Left lung (tissue), 10 donors: ENCODE results near the gene SP100. TPM values are rescaled to one million over a fixed set of nuclear protein-coding genes. Genes with fewer than 3 reads are reported as not detected.

ENCODE experiments used
- ATAC-seq: fragments of 200-7000 bp; cut with Tn5 transposase; one replicate; pipeline ENCODE4 v1.9.1; 2020; ENCODE audit warnings: moderate library complexity
- DNase-seq, 4 donors: peaks; one replicate each; pipeline ENCODE4 v3.0.0-alpha.2; 2013 to 2020
- H3K27ac ChIP-seq, 2 donors: fragments of 200-600 bp; sonication (generic) in 1 of 2; one replicate each; pipeline versions ENCODE4 v1.5.0 to v1.8.0; 2020 to 2021
- H3K27me3 ChIP-seq, 2 donors: fragments of 200-600 bp; sonication (generic) in 1 of 2; one replicate each; pipeline versions ENCODE4 v1.5.0 to v1.8.0; 2020 to 2021
- H3K36me3 ChIP-seq, 2 donors: fragments of 200-600 bp; sonication (generic) in 1 of 2; one replicate each; pipeline versions ENCODE4 v1.5.0 to v1.8.0; 2020 to 2021
- H3K4me1 ChIP-seq, 2 donors: fragments of 200-600 bp; one replicate each; pipeline ENCODE4 v1.8.0; 2021
- H3K4me3 ChIP-seq, 2 donors: fragments of 200-600 bp; sonication (generic) in 1 of 2; one replicate each; pipeline versions ENCODE4 v1.5.0 to v1.8.0; 2020 to 2021; ENCODE audit warnings: mild to moderate bottlenecking in 1 of 2
- H3K9me3 ChIP-seq, 2 donors: fragments of 200-600 bp; sonication (generic) in 1 of 2; one replicate each; pipeline versions ENCODE4 v1.5.0 to v1.8.0; 2020 to 2021
- CTCF ChIP-seq, 2 donors: fragments of 200-600 bp; sonication (generic) in 1 of 2; IDR thresholded peaks; one replicate each; pipeline versions ENCODE4 v1.5.0 to v1.8.0; 2021; ENCODE audit warnings: antibody characterized with exemption in 2 of 2
- intact Hi-C, 2 donors: fragments of 100-400 bp; cut with DNase I; formaldehyde crosslinking; loops; one replicate each; pipeline versions ENCODE4 v1.11.2 to v1.14.2; 2022
- polyA plus RNA-seq, 6 donors: library from polyadenylated mRNA; unstranded; fragments of 120-200 nt; gene quantifications; one replicate each; pipeline ENCODE4 v1.2.1, GENCODE V29; 2013; ENCODE audit not compliant: insufficient read length in 6 of 6
- total RNA-seq, 2 donors: library from RNA; stranded (reverse); fragmentation: NEBNext Ultra II Directional; extraction: Animal tissue kit (Norgen Biotek cat#: 25700); gene quantifications; one replicate each; pipeline ENCODE4 v1.2.1, GENCODE V29; 2021
- donor health status: DM: no; HTN: yes; CAD: no.
- donor health status: DM: no; HTN: no; CAD: no.

SP100 gene
- total and polyA plus RNA-seq, 8 donors = 55.1 to 134 (median 68.3) TPM

DNA sequence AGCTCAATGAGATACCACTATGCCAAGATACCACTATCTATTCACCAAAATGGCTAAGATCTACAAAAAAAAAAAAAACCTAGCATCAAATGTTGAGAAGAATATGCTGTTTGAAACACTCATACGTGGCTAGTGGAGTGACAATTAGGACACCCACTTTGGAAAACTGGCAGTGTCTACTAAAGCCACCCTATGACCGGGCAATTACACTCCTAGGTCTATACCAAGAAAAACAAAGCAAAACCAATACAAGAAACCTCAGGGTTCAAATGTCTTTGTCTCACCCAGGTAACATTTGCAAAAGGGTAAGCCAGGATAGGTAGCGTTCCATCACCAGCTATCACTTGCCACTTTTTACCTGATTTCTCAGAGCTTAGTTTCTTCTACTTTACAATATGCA lies 173.0 kb downstream of the SP100 start:
- DNase-seq (no peak), ATAC-seq (no peak)
- Histone ChIP-seq H3K27me3 (no peaks in the 10 kb centered on the region), H3K4me1 (no peaks in the 10 kb centered on the region), H3K9me3 (no peaks in the 10 kb centered on the region), H3K36me3 (no peaks in the 10 kb centered on the region), H3K4me3 (no peak overlapping the region), H3K27ac (no peak overlapping the region)
- intact Hi-C loops = no loop called here
- no peak for TF ChIP-seq CTCF (IDR thresholded peaks at IDR 0.05)

DNA sequence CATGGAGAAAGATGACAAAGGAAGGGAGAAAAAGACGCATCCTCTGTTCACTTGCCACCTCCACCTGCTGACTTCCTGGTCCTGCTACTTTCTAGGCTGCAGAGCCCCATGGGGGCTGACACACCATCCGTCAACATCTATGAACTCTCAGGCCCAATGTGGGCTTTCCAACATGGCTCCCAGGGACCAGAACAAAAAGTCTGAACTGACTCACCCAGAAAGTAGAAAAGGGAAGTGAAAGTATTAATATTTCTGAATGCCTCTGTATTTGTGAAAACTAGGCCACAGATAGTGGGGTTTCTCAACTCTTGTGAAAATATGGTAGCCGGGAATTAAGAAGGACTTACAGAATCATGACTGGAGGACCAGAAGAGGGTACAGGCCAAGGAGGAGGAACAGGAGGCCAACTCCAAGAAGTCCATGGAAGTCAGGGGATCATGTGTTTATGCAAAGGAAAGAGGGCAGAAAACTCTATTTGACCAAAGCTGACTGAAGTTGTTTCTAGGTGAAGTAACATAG lies 173.6 kb downstream of the SP100 start:
- H3K36me3 ChIP-seq = no peaks in the 10 kb centered on the region
- H3K27me3 ChIP-seq = no peaks in the 10 kb centered on the region
- no peaks in the 10 kb centered on the region for H3K9me3 ChIP-seq
- ATAC-seq = peak; percentile 37
- intact Hi-C loops = no loop called here
- DNase-seq = no peak
- H3K4me3 ChIP-seq = no peak overlapping the region
- TF ChIP-seq CTCF (IDR thresholded peaks at IDR 0.05) = no peak
- H3K4me1 ChIP-seq = no peaks in the 10 kb centered on the region
- no peak overlapping the region for H3K27ac ChIP-seq

DNA sequence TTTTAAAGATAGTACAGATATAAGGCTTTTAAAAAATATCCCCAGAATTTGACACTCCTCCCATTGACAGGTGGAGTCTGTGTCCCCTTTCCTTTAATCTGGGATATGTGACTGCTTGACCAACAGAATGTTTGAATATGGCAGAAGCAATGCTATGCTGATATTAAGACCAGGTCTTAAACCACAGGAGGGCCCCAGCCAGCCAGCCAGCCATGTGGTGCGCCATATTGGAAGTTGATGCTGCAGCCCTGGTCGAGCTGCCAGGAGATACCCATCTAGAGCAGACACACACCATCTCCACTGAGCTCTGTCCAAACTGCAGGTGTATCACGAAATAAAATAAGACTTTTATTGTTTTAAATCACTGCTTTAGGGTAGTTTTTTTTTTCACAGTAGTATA lies 174.3 kb downstream of the SP100 start:
- DNase-seq (no peak), ATAC-seq (no peak)
- Histone ChIP-seq H3K4me3 (no peak overlapping the region), H3K4me1 (no peaks in the 10 kb centered on the region), H3K9me3 (no peaks in the 10 kb centered on the region), H3K36me3 (no peaks in the 10 kb centered on the region), H3K27ac (no peak overlapping the region), H3K27me3 (no peaks in the 10 kb centered on the region)
- intact Hi-C loops = no loop called here
- no peak for TF ChIP-seq CTCF (IDR thresholded peaks at IDR 0.05)

GRCh38 chr2:230591850-230592249 lies 175.8 kb downstream of the SP100 start:
- DNase-seq = no peak
- H3K27me3 ChIP-seq = no peaks in the 10 kb centered on the region
- no peak overlapping the region for H3K27ac ChIP-seq
- H3K4me1 ChIP-seq = no peaks in the 10 kb centered on the region
- ATAC-seq = no peak
- no peaks in the 10 kb centered on the region for H3K36me3 ChIP-seq
- no peak overlapping the region for H3K4me3 ChIP-seq
- intact Hi-C loops = no loop called here
- H3K9me3 ChIP-seq = no peaks in the 10 kb centered on the region
- TF ChIP-seq CTCF (IDR thresholded peaks at IDR 0.05) = no peak

DNA sequence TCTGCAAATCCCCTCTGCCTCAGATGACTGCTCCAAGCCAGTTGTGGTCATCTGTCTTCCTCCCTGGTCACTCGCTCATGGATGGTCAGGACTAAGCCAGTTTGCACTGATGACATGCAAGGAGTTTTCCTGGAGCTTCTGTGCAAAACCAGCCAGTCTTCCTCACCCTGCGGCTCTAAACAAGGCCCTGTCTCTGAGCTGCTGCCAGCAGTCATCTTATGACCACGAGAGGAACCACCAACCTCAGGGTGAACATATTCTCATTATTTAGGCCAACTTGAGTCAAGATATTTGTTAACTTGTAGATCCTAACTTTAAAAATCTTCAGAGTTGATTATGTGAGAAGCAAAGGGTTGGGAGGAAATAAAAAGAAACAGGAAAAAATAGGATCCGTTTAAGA lies 176.8 kb downstream of the SP100 start:
- no peak for TF ChIP-seq CTCF (IDR thresholded peaks at IDR 0.05)
- H3K4me1 ChIP-seq = no peaks in the 10 kb centered on the region
- no peaks in the 10 kb centered on the region for H3K36me3 ChIP-seq
- H3K9me3 ChIP-seq = no peaks in the 10 kb centered on the region
- H3K4me3 ChIP-seq = no peak overlapping the region
- no peak overlapping the region for H3K27ac ChIP-seq
- DNase-seq (no peak), ATAC-seq (no peak)
- no peaks in the 10 kb centered on the region for H3K27me3 ChIP-seq
- intact Hi-C loops = no loop called here

Other genes starting within 250 kb of the SP100 start
- 10 to 100 TPM; 22.9 to 37.8 TPM for gene SP110, start 196.2 kb upstream of the SP100 start, total RNA-seq
- gene SP110, start 196.2 kb upstream of the SP100 start, polyA plus RNA-seq = 10 to 100 TPM; 35.3 to 48.4 (median 41.7) TPM
- gene SP140, start 190.5 kb upstream of the SP100 start, total RNA-seq = 1 to 10 TPM; 3.2 to 4.8 TPM
- gene SP140, start 190.5 kb upstream of the SP100 start, polyA plus RNA-seq = 1 to 10 TPM in 4 of 6 donors, under 1 TPM in 2; 0.74 to 2.3 (median 1.2) TPM
- 10 to 100 TPM; 17.1 to 24.9 TPM for gene SP140L, start 89.0 kb upstream of the SP100 start, total RNA-seq
- gene SP140L, start 89.0 kb upstream of the SP100 start, polyA plus RNA-seq = 10 to 100 TPM; 14.7 to 19.8 (median 15.8) TPM